K562 (cell line): Measurements from ENCODE around the gene ERBB4.

Source experiments
- ATF7 ChIP-seq: fragments of 450-650 bp; IDR thresholded peaks from 2 replicates; pipeline ENCODE4 v1.7.1; 2014; ENCODE audit warnings: mild to moderate bottlenecking, moderate library complexity
- CTCF ChIP-seq, 3 experiments: IDR thresholded peaks in 2 of 3; conservative IDR thresholded peaks in 1 of 3; 2 replicates each; pipeline ENCODE4 v1.5.1; 2011 to 2012; ENCODE audit warnings: low read length in 3 of 3, mild to moderate bottlenecking in 3 of 3, control low read depth in 2 of 3, improper control_type of control experiment in 1 of 3, inconsistent platforms in 1 of 3, low read depth in 1 of 3, mixed read lengths in 1 of 3, moderate library complexity in 1 of 3; ENCODE audit not compliant: insufficient read depth in 2 of 3
- EP300 ChIP-seq: IDR thresholded peaks from 2 replicates; pipeline ENCODE4 v1.6.1; 2012; ENCODE audit warnings: low read length, improper control_type of control experiment
- ETV1 ChIP-seq: fragments of 450-650 bp; conservative IDR thresholded peaks from 2 replicates; pipeline ENCODE4 v1.6.1; 2016; ENCODE audit warnings: missing genetic modification characterization, control low read depth, low read depth, missing compliant biosample characterization
- ETV6 ChIP-seq, 3 experiments: fragments of 150-350 bp in 1 of 3; sonication (generic) in 1 of 3; formaldehyde crosslinking in 1 of 3; IDR thresholded peaks; 2 replicates each; pipeline versions ENCODE4 v1.6.1 to v1.8.0; 2014 to 2022; ENCODE audit warnings: borderline replicate concordance in 2 of 3, low read depth in 2 of 3, antibody characterized with exemption in 1 of 3, low read length in 1 of 3, mild to moderate bottlenecking in 1 of 3, missing genetic modification reagents in 1 of 3
- EZH2 ChIP-seq: IDR thresholded peaks from 2 replicates; pipeline ENCODE4 v1.6.1; 2012; ENCODE audit warnings: low read depth, mild to moderate bottlenecking, inconsistent platforms, low read length, borderline replicate concordance
- PHF20 ChIP-seq: fragments of 450-650 bp; IDR thresholded peaks from 2 replicates; pipeline ENCODE4 v1.6.1; 2018; ENCODE audit not compliant: partially characterized antibody
- ZNF12 ChIP-seq: sonication (generic); formaldehyde crosslinking; IDR thresholded peaks from 2 replicates; pipeline ENCODE4 v1.4.0; 2020; ENCODE audit warnings: mild to moderate bottlenecking, missing genetic modification reagents
- ZNF79 ChIP-seq: fragments of 250-450 bp; sonication (Bioruptor Pico); IDR thresholded peaks from 2 replicates; pipeline ENCODE4 v1.4.0; 2020; ENCODE audit warnings: low read depth, mild to moderate bottlenecking, moderate library complexity

GRCh38 chr2:211396815-211397214 is 1141.8 kb downstream of the ERBB4 start:
- TF ChIP-seq EZH2, result no peak
- TF ChIP-seq ETV6 (IDR thresholded peaks at IDR 0.05; ENCODE audit: borderline replicate concordance in 1 of 2, low read depth in 2 of 2, low read length in 1 of 2), result no peak
- no peak for TF ChIP-seq ETV6 (CRISPR knock-in tag; IDR thresholded peaks at IDR 0.05; ENCODE audit: borderline replicate concordance)
- no peak for TF ChIP-seq ETV1 (tag)
- TF ChIP-seq PHF20, result no peak
- no peak for TF ChIP-seq ATF7
- TF ChIP-seq EP300, result no peak
- TF ChIP-seq CTCF (IDR thresholded peaks at IDR 0.05 in 2 of 3, conservative IDR thresholded peaks at IDR 0.05 in 1 of 3; ENCODE audit: insufficient read depth in 2 of 3, low read depth in 1 of 3, low read length in 3 of 3), result no peak
- TF ChIP-seq ZNF12 (CRISPR knock-in tag), result no peak
- TF ChIP-seq ZNF79, result no peak
